ENCODE data around the gene MMP20. TPM values are rescaled to one million over a fixed set of nuclear protein-coding genes. Genes with fewer than 3 reads are reported as not detected.

The MMP20 gene
- polyA plus RNA-seq, 1 of the 3 experiments (the other 2 are of a cell fraction), result not detected

GRCh38 chr11:102539567-102539966 is 85.6 kb downstream of the MMP20 start:
- no peaks in the 10 kb centered on the region for H3F3A ChIP-seq (replicated peaks; ENCODE audit: insufficient read depth)
- no peaks in the 10 kb centered on the region for H4K20me1 ChIP-seq (ENCODE audit: insufficient read depth)
- no peak for TF ChIP-seq RFX5 (IDR thresholded peaks at IDR 0.05; ENCODE audit: low read length)
- H3K79me2 ChIP-seq (ENCODE audit: insufficient read depth), result no peaks in the 10 kb centered on the region
- no peak overlapping the region for H3K4me3 ChIP-seq (ENCODE audit: low read depth in 2 of 2, low read length in 1 of 2)
- ChIA-PET CTCF (no interaction called here), POLR2A (no interaction called here)
- H3K27ac ChIP-seq (ENCODE audit: low read depth in 2 of 2, low read length in 1 of 2), result no peak overlapping the region
- no peak overlapping the region for H2AFZ ChIP-seq (ENCODE audit: low read depth)
- no peak overlapping the region for H3K4me2 ChIP-seq
- no peaks in the 10 kb centered on the region for H3K4me1 ChIP-seq (ENCODE audit: control insufficient read depth in 1 of 2, insufficient read depth in 2 of 2, low read depth in 1 of 2, low read length in 1 of 2)
- H3K9ac ChIP-seq, result no peak overlapping the region
- no peaks in the 10 kb centered on the region for H3K27me3 ChIP-seq (ENCODE audit: insufficient read depth)
- no peaks in the 10 kb centered on the region for H3K9me2 ChIP-seq
- no peaks in the 10 kb centered on the region for H3K36me3 ChIP-seq (replicated peaks in 1 of 2; ENCODE audit: control insufficient read depth in 1 of 2, insufficient read depth in 2 of 2, low read length in 1 of 2)
- no peaks in the 10 kb centered on the region for H3K9me3 ChIP-seq
- WGBS (ENCODE audit: low lambda C conversion rate), result 37% methylated on average over 2 of the region's 2 CpGs
- DNase-seq, result no peak

GRCh38 chr11:102538932-102539331 is 86.2 kb downstream of the MMP20 start:
- no peaks in the 10 kb centered on the region for H3F3A ChIP-seq (replicated peaks; ENCODE audit: insufficient read depth)
- no peaks in the 10 kb centered on the region for H3K27me3 ChIP-seq (ENCODE audit: insufficient read depth)
- no peak overlapping the region for H3K27ac ChIP-seq (ENCODE audit: low read depth in 2 of 2, low read length in 1 of 2)
- POLR2A ChIA-PET, result no interaction called here
- H3K9ac ChIP-seq, result no peak overlapping the region
- H4K20me1 ChIP-seq (ENCODE audit: insufficient read depth), result no peaks in the 10 kb centered on the region
- no peaks in the 10 kb centered on the region for H3K4me1 ChIP-seq (ENCODE audit: control insufficient read depth in 1 of 2, insufficient read depth in 2 of 2, low read depth in 1 of 2, low read length in 1 of 2)
- H2AFZ ChIP-seq (ENCODE audit: low read depth), result no peak overlapping the region
- H3K4me2 ChIP-seq, result no peak overlapping the region
- H3K79me2 ChIP-seq (ENCODE audit: insufficient read depth), result no peaks in the 10 kb centered on the region
- H3K36me3 ChIP-seq (replicated peaks in 1 of 2; ENCODE audit: control insufficient read depth in 1 of 2, insufficient read depth in 2 of 2, low read length in 1 of 2), result no peaks in the 10 kb centered on the region
- DNase-seq, result no peak
- TF ChIP-seq GABPA (IDR thresholded peaks at IDR 0.05; ENCODE audit: low read depth), result no peak
- TF ChIP-seq USF1 (IDR thresholded peaks at IDR 0.05; ENCODE audit: borderline replicate concordance, low read depth), result no peak
- no peak for TF ChIP-seq FOSL2 (IDR thresholded peaks at IDR 0.05; ENCODE audit: borderline replicate concordance, low read depth)
- no peak for TF ChIP-seq GATA2 (CRISPR knock-in tag; IDR thresholded peaks at IDR 0.05)
- TF ChIP-seq RFX5 (IDR thresholded peaks at IDR 0.05; ENCODE audit: low read length), result no peak
- TF ChIP-seq IRF3 (IDR thresholded peaks at IDR 0.05; ENCODE audit: low read depth, low read length), result no peak
- no peak for TF ChIP-seq TAF1 (IDR thresholded peaks at IDR 0.05; ENCODE audit: borderline replicate concordance, low read depth, low read length)
- no peak for TF ChIP-seq CHD2 (IDR thresholded peaks at IDR 0.05; ENCODE audit: low read length, partially characterized antibody)
- TF ChIP-seq MXI1 (IDR thresholded peaks at IDR 0.05; ENCODE audit: low read depth, low read length), result no peak
- TF ChIP-seq YY1 (IDR thresholded peaks at IDR 0.05; ENCODE audit: low read depth), result no peak
- TF ChIP-seq FOXJ3 (CRISPR knock-in tag; IDR thresholded peaks at IDR 0.05), result no peak
- no peak for TF ChIP-seq TEAD4 (IDR thresholded peaks at IDR 0.05; ENCODE audit: borderline replicate concordance, insufficient read depth)
- TF ChIP-seq TCF12 (IDR thresholded peaks at IDR 0.05), result no peak
- TF ChIP-seq RAD21 (IDR thresholded peaks at IDR 0.05; ENCODE audit: low read length), result no peak
- TF ChIP-seq POLR2AphosphoS5 (IDR thresholded peaks at IDR 0.05; ENCODE audit: low read depth, low read length), result no peak
- no peak overlapping the region for H3K4me3 ChIP-seq (ENCODE audit: low read depth in 2 of 2, low read length in 1 of 2)
- H3K9me3 ChIP-seq, result no peaks in the 10 kb centered on the region
- H3K9me2 ChIP-seq, result no peaks in the 10 kb centered on the region
- WGBS (ENCODE audit: low lambda C conversion rate), result 47% methylated on average over 4 of the region's 4 CpGs
- CTCF ChIA-PET, result interaction anchor here (1.4 kb wide), 1 partner anchor 24 kb away, joined by 3 read pairs; no protein-coding TSS in a partner anchor

All from SK-N-SH (cell line).